Activated CD4-positive, alpha-beta T cell treated with anti-CD3 and anti-CD28 coated beads, Interleukin-2, amount 10 ng/mL, durations not matched to agents 7 days and 5 days (primary cell): ENCODE data around the gene MACROD2. TPM values are rescaled to one million over a fixed set of nuclear protein-coding genes. Genes with fewer than 3 reads are reported as not detected.

Experiments used
- CTCF ChIA-PET: fragments of 350-600 bp; sonication (Branson Sonifier 250); formaldehyde crosslinking; loops from one replicate; lab custom pipeline; 2021; ENCODE audit warnings: antibody characterized with exemption; lab: Charles Lee
- POLR2A ChIA-PET: fragments of 350-600 bp; sonication (Branson Sonifier 250); formaldehyde crosslinking; loops from one replicate; lab custom pipeline; 2021; ENCODE audit warnings: antibody characterized with exemption; lab: Charles Lee
- DNase-seq: peaks from one replicate; pipeline ENCODE4 v3.0.0-alpha.2; 2020
- H3K27ac Mint-ChIP-seq: one replicate; pipeline ENCODE4 v1.8.0; 2021; ENCODE audit warnings: mild to moderate bottlenecking, moderate library complexity, mixed read lengths
- H3K27me3 Mint-ChIP-seq: one replicate; pipeline ENCODE4 v1.8.0; 2021; ENCODE audit warnings: mixed read lengths
- H3K36me3 Mint-ChIP-seq: one replicate; pipeline ENCODE4 v1.8.0; 2021; ENCODE audit warnings: low read depth, mixed read lengths
- H3K4me1 Mint-ChIP-seq: one replicate; pipeline ENCODE4 v1.8.0; 2021; ENCODE audit warnings: mixed read lengths
- H3K4me3 Mint-ChIP-seq: one replicate; pipeline ENCODE4 v1.8.0; 2021; ENCODE audit warnings: mild to moderate bottlenecking, moderate library complexity, mixed read lengths
- H3K9me3 Mint-ChIP-seq: one replicate; pipeline ENCODE4 v1.8.0; 2021; ENCODE audit warnings: mixed read lengths
- total RNA-seq, 2 experiments: library from RNA; stranded (reverse); gene quantifications; one replicate each; pipeline ENCODE4 v1.2.3, GENCODE V29; 2021

MACROD2 gene
- total RNA-seq, 2 experiments from 2014 or later = not detected

DNA sequence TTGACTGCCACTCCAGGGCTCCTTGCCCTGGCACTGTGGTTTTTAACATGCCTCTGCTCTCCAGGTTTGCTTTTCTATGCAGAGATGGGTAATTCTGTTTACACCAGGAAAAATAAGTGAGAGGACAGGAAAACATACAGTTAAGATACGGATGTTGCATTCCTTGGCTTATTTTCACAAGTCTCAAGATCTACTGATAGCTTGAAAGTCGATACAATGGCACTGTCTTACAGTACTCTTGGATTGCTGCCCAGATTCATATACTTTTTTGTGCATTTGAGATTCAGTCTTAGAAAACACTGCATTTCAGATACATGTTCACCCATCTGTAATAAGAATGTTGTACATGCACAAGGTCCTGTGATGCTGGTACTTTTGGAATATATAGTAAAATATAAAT is 501.7 kb downstream of the MACROD2 start:
- POLR2A ChIA-PET = no interaction called here
- H3K36me3 Mint-ChIP-seq = no peaks in the 10 kb centered on the region
- no peaks in the 10 kb centered on the region for H3K4me1 Mint-ChIP-seq
- H3K9me3 Mint-ChIP-seq = peaks cover 5% of the 10 kb centered on the region
- CTCF ChIA-PET = no interaction called here
- H3K27me3 Mint-ChIP-seq = no peaks in the 10 kb centered on the region
- DNase-seq = no peak
- H3K27ac Mint-ChIP-seq = no peak overlapping the region
- no peak overlapping the region for H3K4me3 Mint-ChIP-seq

DNA sequence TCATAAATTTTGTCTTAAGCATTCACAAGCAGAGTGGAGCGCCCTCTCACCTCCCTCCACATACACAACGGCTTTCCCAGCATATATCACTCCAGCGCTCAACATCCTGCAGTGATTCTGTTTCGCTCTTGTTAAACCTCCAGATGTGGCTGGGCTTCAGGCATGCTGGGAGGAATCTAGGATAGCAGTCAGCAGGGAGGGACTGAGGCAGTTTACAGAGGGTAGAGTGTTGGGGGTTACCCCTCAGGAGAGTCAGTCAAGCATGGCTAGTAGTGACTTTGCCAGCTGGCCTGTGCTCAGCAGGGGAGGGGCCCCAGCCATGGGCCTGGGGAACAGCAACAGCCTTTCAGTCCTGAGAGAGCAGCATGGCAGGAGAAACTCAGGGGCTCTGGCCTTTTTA is 503.5 kb downstream of the MACROD2 start:
- H3K36me3 Mint-ChIP-seq = no peaks in the 10 kb centered on the region
- CTCF ChIA-PET = no interaction called here
- H3K9me3 Mint-ChIP-seq = peaks cover 5% of the 10 kb centered on the region
- no peak overlapping the region for H3K27ac Mint-ChIP-seq
- DNase-seq = no peak
- POLR2A ChIA-PET = no interaction called here
- H3K27me3 Mint-ChIP-seq = no peaks in the 10 kb centered on the region
- H3K4me3 Mint-ChIP-seq = no peak overlapping the region
- no peaks in the 10 kb centered on the region for H3K4me1 Mint-ChIP-seq

DNA sequence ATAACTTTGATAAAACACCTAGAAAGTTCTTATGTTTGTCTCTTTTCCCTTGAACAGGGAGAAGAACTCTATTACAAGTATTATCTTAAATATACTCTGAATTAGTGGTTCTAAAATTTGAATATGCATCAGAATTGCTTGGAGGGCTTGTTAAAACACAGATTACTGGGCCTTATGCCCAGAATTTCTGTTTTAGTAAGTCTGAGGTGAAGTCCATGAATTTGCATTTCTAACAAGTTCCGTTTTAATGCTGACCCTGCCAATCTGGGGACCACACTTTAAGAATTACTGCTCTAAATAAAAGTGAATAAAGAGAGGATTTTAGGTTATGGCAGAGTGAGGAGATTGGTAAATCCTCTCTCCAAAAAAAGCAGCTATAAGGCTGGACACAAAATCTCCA is 510.2 kb downstream of the MACROD2 start:
- H3K27me3 Mint-ChIP-seq = no peaks in the 10 kb centered on the region
- H3K9me3 Mint-ChIP-seq = peaks cover 4% of the 10 kb centered on the region
- no peaks in the 10 kb centered on the region for H3K4me1 Mint-ChIP-seq
- POLR2A ChIA-PET = no interaction called here
- no peak for DNase-seq
- no peak overlapping the region for H3K4me3 Mint-ChIP-seq
- CTCF ChIA-PET = no interaction called here
- no peaks in the 10 kb centered on the region for H3K36me3 Mint-ChIP-seq
- H3K27ac Mint-ChIP-seq = no peak overlapping the region

DNA sequence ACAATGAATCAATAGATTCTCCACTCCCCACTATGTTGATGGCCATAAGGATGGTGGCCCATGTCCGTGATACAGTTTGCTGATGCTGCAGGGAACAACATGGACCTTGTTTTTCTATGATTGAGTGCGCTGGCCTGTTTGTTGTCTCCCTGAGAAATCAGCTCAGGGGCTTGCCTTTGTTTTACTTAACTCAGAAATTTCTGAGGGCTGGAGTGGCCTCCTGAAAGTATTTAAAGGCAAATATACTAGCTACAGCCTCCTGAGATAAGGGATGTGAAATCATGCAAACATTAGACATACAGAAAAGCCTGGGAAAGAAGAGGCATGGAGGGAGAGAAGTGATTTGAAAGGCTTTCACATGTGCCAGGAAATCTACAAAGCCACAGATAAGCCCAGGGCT is 512.4 kb downstream of the MACROD2 start:
- Mint-ChIP-seq H3K27me3 (no peaks in the 10 kb centered on the region), H3K4me3 (no peak overlapping the region), H3K27ac (no peak overlapping the region), H3K4me1 (no peaks in the 10 kb centered on the region), H3K36me3 (no peaks in the 10 kb centered on the region), H3K9me3 (peaks cover 6% of the 10 kb centered on the region)
- POLR2A ChIA-PET = no interaction called here
- no peak for DNase-seq
- CTCF ChIA-PET = no interaction called here

DNA sequence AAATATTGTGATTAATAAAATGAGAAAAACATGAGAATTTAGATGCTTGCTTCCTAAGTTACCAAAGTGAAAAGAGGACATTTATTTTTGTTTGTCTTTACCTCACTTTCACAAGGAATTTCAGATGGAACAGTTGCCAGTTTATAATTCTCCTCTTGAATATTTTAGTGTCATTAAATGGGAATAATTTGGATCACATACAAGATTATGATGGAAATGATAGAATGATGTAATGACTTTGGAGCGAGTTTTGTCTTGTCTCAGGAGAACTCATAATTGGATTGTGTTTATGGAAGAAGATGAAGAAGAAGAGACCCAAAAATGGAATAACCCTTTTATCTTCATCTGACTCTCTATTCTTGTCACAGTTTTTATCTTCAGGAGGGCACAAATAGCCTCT is 515.0 kb downstream of the MACROD2 start:
- no peak for DNase-seq
- POLR2A ChIA-PET = no interaction called here
- Mint-ChIP-seq H3K27ac (no peak overlapping the region), H3K4me1 (no peaks in the 10 kb centered on the region), H3K36me3 (no peaks in the 10 kb centered on the region), H3K9me3 (peaks cover 6% of the 10 kb centered on the region), H3K27me3 (no peaks in the 10 kb centered on the region), H3K4me3 (no peak overlapping the region)
- CTCF ChIA-PET = no interaction called here

DNA sequence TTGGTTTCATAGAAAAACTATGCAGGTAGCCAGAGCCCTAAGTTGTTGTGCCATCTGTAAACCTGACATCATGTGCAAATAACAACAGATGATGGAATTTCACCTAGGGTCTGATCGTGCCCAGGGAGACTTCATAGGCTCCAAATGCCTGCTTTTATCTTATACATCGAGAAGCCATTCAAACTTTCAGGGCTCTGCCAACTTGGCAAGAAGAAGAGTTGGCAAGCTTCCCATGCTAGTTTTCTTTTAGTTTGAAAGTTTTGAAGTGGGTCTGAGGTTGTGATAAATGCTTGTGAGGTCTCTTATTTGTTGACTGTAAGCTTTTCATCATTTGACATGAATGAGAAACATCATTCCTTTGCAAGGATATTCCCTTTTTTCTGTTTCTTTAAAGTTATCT is 517.5 kb downstream of the MACROD2 start:
- H3K36me3 Mint-ChIP-seq = no peaks in the 10 kb centered on the region
- H3K27ac Mint-ChIP-seq = no peak overlapping the region
- H3K4me3 Mint-ChIP-seq = no peak overlapping the region
- POLR2A ChIA-PET = no interaction called here
- no peaks in the 10 kb centered on the region for H3K4me1 Mint-ChIP-seq
- H3K9me3 Mint-ChIP-seq = peaks cover 4% of the 10 kb centered on the region
- CTCF ChIA-PET = no interaction called here
- no peak for DNase-seq
- H3K27me3 Mint-ChIP-seq = no peaks in the 10 kb centered on the region

DNA sequence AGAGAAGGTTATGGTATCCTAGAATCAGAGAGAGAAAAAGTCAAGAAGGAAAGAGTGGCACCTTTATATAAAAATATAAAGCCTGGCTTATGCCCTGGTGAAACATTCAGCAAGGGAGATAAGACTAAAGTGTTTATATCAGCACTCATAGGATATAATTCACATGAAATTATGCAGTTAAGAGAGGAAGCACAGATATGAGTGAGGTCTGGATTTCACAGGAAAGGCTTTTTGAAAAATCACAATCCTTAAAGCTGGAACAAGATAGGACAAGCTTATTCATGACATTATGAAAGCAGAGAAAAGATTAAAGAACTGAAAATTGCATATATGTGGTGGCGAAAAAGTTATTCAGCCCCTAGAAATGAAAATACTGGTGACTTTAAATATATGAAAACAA is 523.3 kb downstream of the MACROD2 start:
- CTCF ChIA-PET = no interaction called here
- Mint-ChIP-seq H3K36me3 (no peaks in the 10 kb centered on the region), H3K27ac (no peak overlapping the region), H3K4me3 (no peak overlapping the region), H3K9me3 (peaks cover 5% of the 10 kb centered on the region), H3K27me3 (no peaks in the 10 kb centered on the region), H3K4me1 (no peaks in the 10 kb centered on the region)
- POLR2A ChIA-PET = no interaction called here
- no peak for DNase-seq

DNA sequence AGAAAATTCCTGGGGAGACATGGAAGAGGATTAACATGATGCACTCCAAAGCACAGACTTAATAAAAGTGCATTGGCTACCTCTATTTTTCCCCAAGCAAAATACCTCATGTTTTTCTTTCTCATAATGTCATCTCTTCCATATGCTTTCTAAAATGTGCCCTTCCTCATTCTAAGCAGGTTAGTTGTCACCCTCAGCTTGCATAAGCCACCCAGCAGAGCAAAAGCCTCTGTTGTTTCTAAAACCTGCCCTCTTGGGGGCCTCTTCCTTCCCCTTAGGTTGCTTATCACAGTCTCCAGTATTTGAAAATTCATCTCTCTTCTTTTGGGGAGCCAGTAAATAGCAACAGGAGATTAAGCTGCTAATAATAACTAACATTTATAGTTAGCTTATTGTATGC is 525.7 kb downstream of the MACROD2 start:
- POLR2A ChIA-PET = no interaction called here
- Mint-ChIP-seq H3K9me3 (peaks cover 5% of the 10 kb centered on the region), H3K36me3 (no peaks in the 10 kb centered on the region), H3K27ac (no peak overlapping the region), H3K4me1 (no peaks in the 10 kb centered on the region), H3K4me3 (no peak overlapping the region), H3K27me3 (no peaks in the 10 kb centered on the region)
- CTCF ChIA-PET = no interaction called here
- no peak for DNase-seq

DNA sequence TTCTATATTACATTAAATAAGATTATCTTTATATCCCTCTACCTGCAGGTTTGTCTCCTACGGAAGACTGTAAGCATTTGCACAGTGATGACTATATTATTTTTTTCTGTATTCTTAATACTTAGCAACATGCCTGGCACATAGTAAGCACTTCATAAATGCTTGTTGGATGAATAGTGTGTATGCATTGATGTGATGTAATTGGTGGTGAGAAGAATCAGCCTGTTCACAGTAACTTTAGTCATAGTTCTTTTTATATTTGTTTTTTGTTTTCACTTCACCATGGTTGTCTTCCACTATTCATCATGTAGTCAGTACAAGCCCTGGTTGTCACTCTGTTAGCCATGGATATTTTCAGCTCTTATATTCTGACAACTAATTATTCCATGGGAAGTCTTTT is 526.1 kb downstream of the MACROD2 start:
- ChIA-PET POLR2A (no interaction called here), CTCF (no interaction called here)
- peaks cover 5% of the 10 kb centered on the region for H3K9me3 Mint-ChIP-seq
- H3K4me1 Mint-ChIP-seq = no peaks in the 10 kb centered on the region
- no peaks in the 10 kb centered on the region for H3K27me3 Mint-ChIP-seq
- H3K4me3 Mint-ChIP-seq = no peak overlapping the region
- no peak for DNase-seq
- H3K27ac Mint-ChIP-seq = no peak overlapping the region
- H3K36me3 Mint-ChIP-seq = no peaks in the 10 kb centered on the region

DNA sequence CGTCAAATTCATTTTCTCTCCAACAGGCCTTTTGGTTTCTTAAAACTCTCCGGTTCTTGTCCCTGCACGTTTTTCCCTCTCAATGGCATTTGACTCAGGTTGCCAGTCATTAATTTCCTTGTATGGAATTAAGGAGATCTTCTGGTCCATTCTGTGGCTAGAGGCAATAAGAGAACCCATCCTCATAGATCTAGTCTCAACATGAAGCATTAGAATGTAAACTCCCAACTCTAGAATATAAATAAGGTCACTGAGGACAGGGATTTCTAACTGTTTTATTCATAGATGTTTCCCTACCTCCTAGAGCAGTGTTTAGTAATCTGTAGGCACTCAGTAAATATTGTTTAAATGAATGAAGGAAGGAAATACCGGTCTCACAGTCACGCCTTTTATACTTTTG is 527.3 kb downstream of the MACROD2 start:
- H3K4me1 Mint-ChIP-seq = no peaks in the 10 kb centered on the region
- no peaks in the 10 kb centered on the region for H3K27me3 Mint-ChIP-seq
- no peak overlapping the region for H3K27ac Mint-ChIP-seq
- CTCF ChIA-PET = no interaction called here
- no peak for DNase-seq
- H3K9me3 Mint-ChIP-seq = peaks cover 5% of the 10 kb centered on the region
- no peaks in the 10 kb centered on the region for H3K36me3 Mint-ChIP-seq
- H3K4me3 Mint-ChIP-seq = no peak overlapping the region
- POLR2A ChIA-PET = no interaction called here

DNA sequence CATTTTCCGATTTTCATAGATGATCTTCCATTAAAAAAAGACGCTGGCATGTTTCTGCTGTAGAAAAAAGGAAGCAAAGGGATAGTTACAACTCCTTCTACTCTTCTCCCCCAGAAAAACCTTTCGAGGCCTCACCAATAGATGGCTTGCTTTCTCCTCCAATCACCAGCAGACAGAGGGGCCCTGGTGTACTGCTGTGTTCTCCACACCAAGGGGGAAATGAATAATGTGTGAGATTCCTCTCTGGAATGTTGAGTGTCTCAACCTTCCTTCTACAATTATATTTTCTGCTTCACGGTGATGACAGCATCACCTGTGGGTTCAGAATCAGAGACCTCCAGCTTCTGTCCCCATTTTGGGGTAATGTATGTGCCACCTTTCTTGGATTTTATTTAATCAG is 527.8 kb downstream of the MACROD2 start:
- Mint-ChIP-seq H3K4me3 (no peak overlapping the region), H3K36me3 (no peaks in the 10 kb centered on the region), H3K27ac (no peak overlapping the region), H3K9me3 (peaks cover 5% of the 10 kb centered on the region), H3K4me1 (no peaks in the 10 kb centered on the region), H3K27me3 (no peaks in the 10 kb centered on the region)
- no peak for DNase-seq
- ChIA-PET POLR2A (no interaction called here), CTCF (no interaction called here)

DNA sequence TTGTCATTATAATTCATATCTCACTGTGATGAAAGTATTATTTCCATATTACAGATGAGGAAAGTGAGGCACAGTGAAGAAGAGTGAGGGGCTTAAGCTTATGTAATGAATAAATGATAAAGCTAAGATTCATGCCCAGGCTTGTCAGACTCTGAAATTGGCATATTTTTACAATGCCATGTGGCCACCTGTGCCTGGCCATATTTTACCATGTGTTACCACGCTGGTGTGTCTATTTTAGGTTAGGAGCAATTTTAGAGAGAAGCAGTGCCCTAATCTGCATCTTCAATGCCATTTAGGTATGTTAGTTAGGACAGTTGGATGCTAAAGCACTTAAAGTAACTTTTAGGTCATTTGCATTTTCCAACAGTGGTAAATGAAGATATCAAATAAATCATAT is 530.1 kb downstream of the MACROD2 start:
- Mint-ChIP-seq H3K36me3 (no peaks in the 10 kb centered on the region), H3K27ac (no peak overlapping the region), H3K4me3 (no peak overlapping the region), H3K27me3 (no peaks in the 10 kb centered on the region), H3K9me3 (peaks cover 9% of the 10 kb centered on the region), H3K4me1 (no peaks in the 10 kb centered on the region)
- no peak for DNase-seq
- ChIA-PET POLR2A (no interaction called here), CTCF (interaction anchor here (1.0 kb wide), 1 partner anchor 21 kb away, joined by 3 read pairs; no protein-coding TSS in a partner anchor)

DNA sequence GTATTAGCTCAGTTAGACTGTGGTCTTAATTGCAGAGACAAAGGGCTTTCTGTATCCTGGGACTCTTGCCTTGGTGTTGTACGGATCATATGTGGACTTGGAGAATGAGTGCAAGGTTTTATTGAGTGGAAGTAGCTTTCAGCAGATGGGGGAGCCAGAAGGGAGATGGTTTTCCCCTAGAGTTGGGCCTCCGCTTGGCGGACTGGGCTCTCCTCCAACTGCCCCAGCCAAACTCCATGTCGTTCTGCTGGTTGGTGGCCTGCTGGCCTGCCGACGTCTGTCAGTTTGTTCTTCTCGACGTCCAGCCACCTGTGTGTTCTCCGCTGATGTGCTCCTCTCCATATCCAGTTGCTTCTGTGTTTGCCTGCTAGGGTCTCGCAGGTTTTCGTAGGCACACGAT is 531.6 kb downstream of the MACROD2 start:
- Mint-ChIP-seq H3K27ac (no peak overlapping the region), H3K4me3 (no peak overlapping the region), H3K4me1 (no peaks in the 10 kb centered on the region), H3K9me3 (peaks cover 5% of the 10 kb centered on the region), H3K36me3 (no peaks in the 10 kb centered on the region), H3K27me3 (no peaks in the 10 kb centered on the region)
- DNase-seq = no peak
- CTCF ChIA-PET = no interaction called here
- POLR2A ChIA-PET = no interaction called here

DNA sequence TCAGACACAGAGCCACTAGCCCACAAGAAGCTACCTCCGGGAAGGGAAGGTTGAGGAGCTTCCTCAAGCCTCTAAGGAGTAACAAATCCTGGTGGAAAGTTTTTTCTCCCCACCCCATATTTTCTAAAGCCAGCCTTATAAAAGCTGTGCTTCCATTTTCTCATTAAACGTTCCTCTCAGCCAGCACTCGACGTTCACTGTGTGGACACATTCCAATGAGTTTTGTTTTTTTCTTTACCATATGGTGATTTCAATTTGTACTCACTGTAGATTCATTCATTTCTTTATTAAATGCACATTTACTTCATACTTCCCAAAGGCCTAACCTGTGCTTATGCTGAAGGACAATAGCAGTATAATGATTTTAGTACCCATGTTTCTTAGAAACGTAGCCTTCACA is 536.5 kb downstream of the MACROD2 start:
- ChIA-PET POLR2A (no interaction called here), CTCF (no interaction called here)
- Mint-ChIP-seq H3K27me3 (no peaks in the 10 kb centered on the region), H3K36me3 (no peaks in the 10 kb centered on the region), H3K9me3 (peaks cover 5% of the 10 kb centered on the region), H3K4me3 (no peak overlapping the region), H3K4me1 (no peaks in the 10 kb centered on the region), H3K27ac (no peak overlapping the region)
- no peak for DNase-seq
